Nucleus accumbens (tissue), 56 donors: ENCODE measurements around the gene PLA2G4C.
A peak's percentile ranks its signal among the peaks of the same experiment; 100 is the strongest.
"Not testable (repeated sequence)": the region's sequence is repeated elsewhere in the genome, so short reads cannot be mapped to it uniquely, and the experiment has no call there.

ENCODE experiments used
- DNase-seq, 56 donors: peaks; one replicate each; lab custom pipeline; 2025; lab: John Stamatoyannopoulos, UW

Gene PLA2G4C

GRCh38 chr19:48113190-48113917 lies 2.7 kb upstream of the PLA2G4C start:
- peak in 2 of 56 donors; percentile 13 to 25 for DNase-seq

- peak in 2 of 56 donors; percentile 19 to 29 for DNase-seq
Measured at GRCh38 chr19:48111280-48111679, 663 bp upstream of the PLA2G4C start.

- no peak for DNase-seq
Measured at GRCh38 chr19:48108997-48109782, 1.4 kb downstream of the PLA2G4C start.

GRCh38 chr19:48103922-48104321 lies 6.7 kb downstream of the PLA2G4C start:
- no peak for DNase-seq

GRCh38 chr19:48102870-48103751 lies 7.5 kb downstream of the PLA2G4C start:
- peak in 1 of 56 donors; percentile 14 for DNase-seq

GRCh38 chr19:48095612-48096175 lies 14.9 kb downstream of the PLA2G4C start:
- no peak for DNase-seq

GRCh38 chr19:48094855-48095203 lies 15.8 kb downstream of the PLA2G4C start:
- DNase-seq: no peak

- DNase-seq: no peak
Measured at GRCh38 chr19:48094129-48094854, 16.3 kb downstream of the PLA2G4C start.

- DNase-seq: peak in 1 of 56 donors; percentile 31
Measured at GRCh38 chr19:48091111-48091718, 19.4 kb downstream of the PLA2G4C start.

GRCh38 chr19:48090281-48090802 lies 20.3 kb downstream of the PLA2G4C start:
- peak in 3 of 56 donors; percentile 6 to 14 (median 10) for DNase-seq

GRCh38 chr19:48088991-48089390 lies 21.6 kb downstream of the PLA2G4C start:
- not testable (repeated sequence) for DNase-seq

GRCh38 chr19:48085904-48086864 lies 24.4 kb downstream of the PLA2G4C start:
- DNase-seq: peak in 5 of 56 donors; percentile 7 to 37 (median 15)

GRCh38 chr19:48085076-48085475 lies 25.5 kb downstream of the PLA2G4C start:
- DNase-seq: peak in 3 of 56 donors; percentile 6 to 16 (median 12)

GRCh38 chr19:48081106-48081505 lies 29.5 kb downstream of the PLA2G4C start:
- no peak for DNase-seq

- not testable (repeated sequence) for DNase-seq
Measured at GRCh38 chr19:48070177-48070769, 40.3 kb downstream of the PLA2G4C start.

- no peak for DNase-seq
Measured at GRCh38 chr19:48069435-48069834, 41.2 kb downstream of the PLA2G4C start.

- no peak for DNase-seq
Measured at GRCh38 chr19:48064509-48064908, 46.1 kb downstream of the PLA2G4C start.
